Measurements from ENCODE around the gene NCOA3. TPM values are rescaled to one million over a fixed set of nuclear protein-coding genes. Genes with fewer than 3 reads are reported as not detected.

Gene NCOA3
- polyA plus RNA-seq, 1 of the 3 experiments (the other 2 are of a cell fraction): 5.8 TPM

- ChIA-PET POLR2A (no interaction called here), CTCF (interaction anchor here (0.6 to 1.0 kb wide), 2 partner anchors 10 to 48 kb away, joined by 3 read pairs; no protein-coding TSS in a partner anchor)
Observed at GRCh38 chr20:47551841-47552240, 50.2 kb downstream of the NCOA3 start.

GRCh38 chr20:47552996-47553395 lies 51.3 kb downstream of the NCOA3 start:
- ChIA-PET CTCF (interaction anchor here (1.0 kb wide), 1 partner anchor 50 kb away, joined by 3 read pairs; no protein-coding TSS in a partner anchor), POLR2A (no interaction called here)
- no peak overlapping the region for H3K4me2 ChIP-seq
- H4K20me1 ChIP-seq (ENCODE audit: insufficient read depth): no peaks in the 10 kb centered on the region
- no peak overlapping the region for H3K4me3 ChIP-seq (ENCODE audit: low read depth in 2 of 2, low read length in 1 of 2)
- H3K27me3 ChIP-seq (ENCODE audit: insufficient read depth): no peaks in the 10 kb centered on the region
- no peak overlapping the region for H2AFZ ChIP-seq (ENCODE audit: low read depth)
- H3K27ac ChIP-seq (ENCODE audit: low read depth in 2 of 2, low read length in 1 of 2): no peak overlapping the region
- DNase-seq: no peak
- 96% methylated on average over 9 of the region's 9 CpGs for WGBS (ENCODE audit: low lambda C conversion rate)
- no peaks in the 10 kb centered on the region for H3K36me3 ChIP-seq (replicated peaks in 1 of 2; ENCODE audit: control insufficient read depth in 1 of 2, insufficient read depth in 2 of 2, low read length in 1 of 2)
- no peaks in the 10 kb centered on the region for H3K9me3 ChIP-seq
- H3F3A ChIP-seq (replicated peaks; ENCODE audit: insufficient read depth): peaks cover 12% of the 10 kb centered on the region
- H3K9me2 ChIP-seq: no peaks in the 10 kb centered on the region
- H3K4me1 ChIP-seq (ENCODE audit: control insufficient read depth in 1 of 2, insufficient read depth in 2 of 2, low read depth in 1 of 2, low read length in 1 of 2): peaks cover 4 to 5% of the 10 kb centered on the region in 2 experiments; a peak in 3 of 4 replicates
- TF ChIP-seq RFX5 (IDR thresholded peaks at IDR 0.05; ENCODE audit: low read length) (no peak), MEF2A (IDR thresholded peaks at IDR 0.05; ENCODE audit: borderline replicate concordance, low read depth) (no peak), IRF3 (IDR thresholded peaks at IDR 0.05; ENCODE audit: low read depth, low read length) (no peak), RXRA (IDR thresholded peaks at IDR 0.05; ENCODE audit: borderline replicate concordance, low read depth) (no peak), YY1 (IDR thresholded peaks at IDR 0.05; ENCODE audit: low read depth) (no peak), REST (IDR thresholded peaks at IDR 0.05; ENCODE audit: low read depth, low read length) (no peak), ZBTB33 (IDR thresholded peaks at IDR 0.05; ENCODE audit: borderline replicate concordance, low read depth) (no peak), NRF1 (IDR thresholded peaks at IDR 0.05; ENCODE audit: low read depth, low read length) (no peak), RCOR1 (IDR thresholded peaks at IDR 0.05; ENCODE audit: low read length) (no peak), POLR2AphosphoS5 (IDR thresholded peaks at IDR 0.05; ENCODE audit: low read depth, low read length) (no peak), SIN3A (IDR thresholded peaks at IDR 0.05; ENCODE audit: borderline replicate concordance, low read depth, low read length) (no peak), NFIC (IDR thresholded peaks at IDR 0.05; ENCODE audit: borderline replicate concordance) (no peak), USF2 (IDR thresholded peaks at IDR 0.05; ENCODE audit: borderline replicate concordance, low read depth, low read length) (no peak), TEAD4 (IDR thresholded peaks at IDR 0.05; ENCODE audit: borderline replicate concordance, insufficient read depth) (no peak)
- no peak overlapping the region for H3K9ac ChIP-seq
- peaks cover 40% of the 10 kb centered on the region for H3K79me2 ChIP-seq (ENCODE audit: insufficient read depth)

More at GRCh38 chr20:47551841-47552240, 50.2 kb downstream of the NCOA3 start:
- H3K4me1 ChIP-seq (ENCODE audit: control insufficient read depth in 1 of 2, insufficient read depth in 2 of 2, low read depth in 1 of 2, low read length in 1 of 2): peaks cover 0 to 4% of the 10 kb centered on the region in 2 experiments; a peak in 2 of 4 replicates
- H3K4me2 ChIP-seq: no peak overlapping the region
- H3K9me3 ChIP-seq: no peaks in the 10 kb centered on the region
- no peak overlapping the region for H3K4me3 ChIP-seq (ENCODE audit: low read depth in 2 of 2, low read length in 1 of 2)
- TF ChIP-seq SIN3A (IDR thresholded peaks at IDR 0.05; ENCODE audit: borderline replicate concordance, low read depth, low read length) (no peak), RFX5 (IDR thresholded peaks at IDR 0.05; ENCODE audit: low read length) (0 out of 2 replicates have a peak, but pooled peaks have one; percentile 51)
- DNase-seq: peak; percentile 52
- H4K20me1 ChIP-seq (ENCODE audit: insufficient read depth): no peaks in the 10 kb centered on the region
- no peaks in the 10 kb centered on the region for H3K27me3 ChIP-seq (ENCODE audit: insufficient read depth)
- H3K9ac ChIP-seq: no peak overlapping the region
- H3K79me2 ChIP-seq (ENCODE audit: insufficient read depth): peaks cover 46% of the 10 kb centered on the region
- peaks cover 11% of the 10 kb centered on the region for H3F3A ChIP-seq (replicated peaks; ENCODE audit: insufficient read depth)
- no peak overlapping the region for H2AFZ ChIP-seq (ENCODE audit: low read depth)
- H3K9me2 ChIP-seq: no peaks in the 10 kb centered on the region
- no peak overlapping the region for H3K27ac ChIP-seq (ENCODE audit: low read depth in 2 of 2, low read length in 1 of 2)
- H3K36me3 ChIP-seq (replicated peaks in 1 of 2; ENCODE audit: control insufficient read depth in 1 of 2, insufficient read depth in 2 of 2, low read length in 1 of 2): no peaks in the 10 kb centered on the region

All from SK-N-SH (cell line).